Stimulated activated naive CD8-positive, alpha-beta T cell treated with anti-CD3 and anti-CD28 coated beads, Interleukin-15, Interleukin-2, amounts not matched to agents 100 U/mL and 50 U/mL, for 24 hours (primary cell): ENCODE data around the gene ITM2B.
"Not testable (repeated sequence)": the region's sequence is repeated elsewhere in the genome, so short reads cannot be mapped to it uniquely, and the experiment has no call there.

Experiments used
- ATAC-seq: fragments of 150-1000 bp; cut with Tn5 transposase; one replicate; pipeline ENCODE4 v1.10.0; 2021
- DNase-seq: peaks from one replicate; pipeline ENCODE4 v3.0.0; 2021

The ITM2B gene

DNA sequence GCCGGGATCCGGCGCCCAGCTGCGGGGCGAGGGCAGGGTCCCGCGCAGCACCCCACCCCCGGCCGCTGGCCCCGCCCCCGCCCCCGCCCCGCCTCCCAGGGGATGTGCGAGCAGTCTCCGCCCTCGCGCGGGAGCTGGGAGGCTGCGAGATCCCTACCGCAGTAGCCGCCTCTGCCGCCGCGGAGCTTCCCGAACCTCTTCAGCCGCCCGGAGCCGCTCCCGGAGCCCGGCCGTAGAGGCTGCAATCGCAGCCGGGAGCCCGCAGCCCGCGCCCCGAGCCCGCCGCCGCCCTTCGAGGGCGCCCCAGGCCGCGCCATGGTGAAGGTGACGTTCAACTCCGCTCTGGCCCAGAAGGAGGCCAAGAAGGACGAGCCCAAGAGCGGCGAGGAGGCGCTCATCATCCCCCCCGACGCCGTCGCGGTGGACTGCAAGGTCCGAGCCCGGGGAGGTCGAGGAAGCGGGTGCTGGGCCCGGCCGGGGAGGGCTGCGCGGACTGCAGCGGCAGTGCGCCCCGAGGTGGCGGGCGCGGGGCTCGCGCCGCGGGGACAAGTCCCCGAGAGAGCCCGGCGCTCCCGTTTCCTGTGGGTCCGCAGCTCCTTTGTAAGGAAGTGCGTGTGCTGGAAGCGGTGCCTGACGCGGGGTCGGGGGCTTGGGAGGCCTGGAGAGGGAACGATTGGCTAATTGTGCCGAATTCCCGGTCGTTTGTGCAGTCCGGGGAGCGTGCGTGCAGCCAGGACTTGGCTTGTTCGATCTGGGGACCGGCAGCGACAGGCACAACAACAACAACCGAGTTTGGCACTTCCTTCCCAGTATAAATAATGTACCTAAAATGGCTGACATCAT is at the start of gene ITM2B:
TSS of gene ITM2B (plus strand) at position 161 of the 843 bp plus-strand sequence. CDS start at position 316, 155 bp downstream.
- DNase-seq (peak; percentile 73), ATAC-seq (peak; percentile 78)

DNA sequence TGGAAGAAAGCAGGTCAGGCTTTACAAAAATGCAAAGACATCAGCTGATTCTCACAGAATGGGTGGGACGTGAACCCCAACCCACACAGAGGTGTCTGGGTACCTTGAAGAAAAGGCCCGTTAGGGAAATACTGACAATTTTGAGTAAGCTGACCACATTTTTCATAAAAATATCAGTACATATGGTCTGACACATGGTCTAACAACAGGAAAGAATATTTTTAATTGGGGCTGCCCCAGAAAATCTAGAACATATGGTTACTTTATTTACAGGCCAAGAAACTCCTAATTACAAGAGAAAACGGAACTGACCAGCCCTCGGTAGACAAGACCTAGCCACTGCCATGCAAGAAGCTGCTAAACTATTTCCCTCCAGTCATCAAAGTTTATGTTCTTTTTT is 48.7 kb upstream of the ITM2B start:
- peak; percentile 60 for ATAC-seq
- DNase-seq = peak; percentile 17

DNA sequence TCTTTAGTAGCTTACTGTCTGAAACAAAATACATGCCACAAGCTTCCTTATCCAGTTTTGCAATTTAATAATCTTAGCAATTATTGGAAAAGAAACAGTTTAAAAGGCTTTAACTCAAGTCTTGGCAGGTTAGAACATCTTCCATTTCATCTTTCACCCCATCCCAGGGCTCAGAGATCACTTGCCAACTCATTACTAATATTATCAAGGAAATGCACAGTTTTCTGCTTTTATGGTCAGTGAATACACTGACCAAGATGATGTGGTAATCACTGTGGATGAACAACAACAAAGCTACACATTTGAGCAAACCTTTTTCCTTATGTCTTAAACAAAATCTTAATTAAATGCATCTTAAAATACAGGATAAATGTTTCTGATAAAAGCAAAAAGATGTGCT is 48.0 kb upstream of the ITM2B start:
- DNase-seq = no peak
- no peak for ATAC-seq

DNA sequence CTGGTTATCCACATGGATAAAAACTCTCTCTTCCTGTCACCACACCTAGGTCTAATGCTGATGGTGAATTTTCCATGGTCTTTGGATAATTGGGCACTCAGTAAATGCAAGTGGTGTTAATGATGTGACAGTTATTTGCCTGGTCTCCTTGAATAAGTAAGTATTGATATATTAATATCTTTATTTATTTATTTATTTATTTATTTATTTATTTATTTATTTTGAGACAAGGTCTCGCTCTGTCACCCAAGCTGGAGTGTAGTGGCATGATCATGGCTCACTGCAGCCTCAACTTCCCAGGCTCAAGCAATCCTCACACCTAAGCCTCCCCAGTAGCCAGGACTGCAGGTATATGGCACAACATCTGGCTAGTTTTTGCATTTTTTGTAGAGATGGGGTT is 46.3 kb upstream of the ITM2B start:
- no peak for ATAC-seq
- no peak for DNase-seq

DNA sequence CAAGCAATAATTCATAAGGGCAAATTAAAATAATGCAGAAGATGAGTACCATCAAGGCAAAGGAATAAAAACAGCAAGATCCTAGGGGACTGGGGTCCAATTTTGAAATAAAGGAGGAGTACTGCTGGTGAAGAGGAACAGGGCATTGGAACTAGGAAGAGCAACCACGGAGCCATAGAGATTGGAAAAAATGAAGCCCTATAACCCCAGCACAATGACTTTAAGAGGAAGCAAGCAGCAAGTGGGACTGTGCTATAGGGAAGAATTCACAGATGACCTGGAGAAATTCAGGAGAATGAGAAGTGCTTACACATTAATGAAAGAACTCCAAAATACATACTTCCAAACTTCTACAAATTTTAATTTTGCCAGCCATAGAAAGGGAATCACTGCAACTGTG is 44.9 kb upstream of the ITM2B start:
- ATAC-seq = no peak
- DNase-seq = no peak

DNA sequence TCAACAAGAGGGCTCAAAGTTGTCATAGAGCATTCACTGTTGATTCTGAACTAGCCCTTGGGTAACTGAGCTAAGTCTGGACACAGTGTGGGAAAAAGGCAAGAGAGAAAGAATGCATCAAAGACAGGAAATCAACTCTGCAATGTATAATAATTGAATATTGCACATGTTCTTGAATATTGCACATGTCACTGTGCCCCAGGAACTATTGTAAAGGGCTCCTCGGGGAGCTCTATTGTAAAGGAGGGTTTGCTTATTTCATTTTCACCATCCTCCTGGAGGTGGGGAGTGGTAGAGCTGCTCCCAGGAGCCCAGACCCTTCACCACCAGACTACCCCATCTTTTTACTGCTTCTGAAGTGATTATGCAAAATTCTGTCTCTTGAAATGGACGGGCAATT is 44.4 kb upstream of the ITM2B start:
- no peak for DNase-seq
- ATAC-seq = no peak

DNA sequence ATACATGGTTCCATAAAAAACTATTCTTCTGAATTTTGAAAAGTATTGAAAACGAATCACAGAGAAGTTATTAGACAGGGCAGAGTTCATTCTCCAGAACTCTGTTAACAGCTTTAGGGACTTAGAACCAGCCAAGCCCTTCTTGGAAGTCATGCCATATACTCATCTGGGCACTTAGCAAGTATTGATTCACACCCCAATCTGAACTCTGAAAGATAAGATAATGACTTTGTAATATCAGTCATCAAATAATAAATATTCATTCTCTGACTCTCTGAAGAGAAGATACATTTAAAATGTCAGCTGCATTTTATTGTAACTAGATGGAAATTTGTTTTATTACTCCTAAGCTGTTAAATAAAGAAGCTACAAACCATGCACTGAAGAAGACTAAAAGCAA is 43.8 kb upstream of the ITM2B start:
- DNase-seq (no peak), ATAC-seq (no peak)

DNA sequence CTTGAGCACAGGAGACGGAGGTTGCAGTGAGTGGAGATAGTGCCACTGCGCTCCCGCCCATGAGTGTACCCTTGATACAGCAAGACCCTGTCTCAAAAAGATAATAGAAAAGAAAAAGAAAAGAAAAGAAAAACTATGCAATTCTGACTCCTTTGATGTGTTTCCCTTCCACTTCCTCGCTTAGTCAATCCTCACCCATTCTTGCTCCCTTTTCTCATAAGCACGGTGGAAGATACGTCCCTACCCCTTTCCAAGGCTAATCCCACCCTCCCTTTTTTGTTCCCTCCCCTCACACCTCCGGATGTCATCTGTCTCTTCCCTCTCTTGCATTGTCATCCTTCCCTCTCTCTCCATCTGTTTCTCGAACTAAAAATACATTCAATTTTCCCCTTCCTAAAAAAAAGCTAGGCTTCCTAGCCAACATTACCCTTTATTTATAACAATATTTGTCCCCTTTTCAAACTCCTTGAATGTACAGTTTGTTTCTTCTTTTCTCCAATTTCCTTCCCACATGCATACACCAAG is 40.5 kb upstream of the ITM2B start:
- DNase-seq = no peak
- ATAC-seq = no peak

DNA sequence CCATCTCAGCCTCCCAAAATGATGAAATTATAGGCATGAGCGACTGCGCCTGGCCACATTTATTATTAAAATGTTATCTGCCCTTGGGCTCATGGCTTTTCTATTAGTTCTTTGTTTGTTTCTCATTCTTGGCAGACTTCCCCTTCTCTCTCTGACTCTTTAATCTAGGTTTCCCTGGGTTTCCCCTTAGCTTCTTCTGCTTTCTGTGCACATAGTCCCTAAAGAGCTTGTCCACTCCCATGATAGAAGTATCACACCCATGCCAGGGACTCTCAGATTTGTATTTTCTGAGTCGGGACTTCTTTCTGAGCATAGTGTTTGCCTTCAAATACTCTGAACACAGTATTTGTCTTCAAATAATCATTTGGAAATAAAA is 38.6 kb upstream of the ITM2B start:
- DNase-seq (no peak), ATAC-seq (no peak)

DNA sequence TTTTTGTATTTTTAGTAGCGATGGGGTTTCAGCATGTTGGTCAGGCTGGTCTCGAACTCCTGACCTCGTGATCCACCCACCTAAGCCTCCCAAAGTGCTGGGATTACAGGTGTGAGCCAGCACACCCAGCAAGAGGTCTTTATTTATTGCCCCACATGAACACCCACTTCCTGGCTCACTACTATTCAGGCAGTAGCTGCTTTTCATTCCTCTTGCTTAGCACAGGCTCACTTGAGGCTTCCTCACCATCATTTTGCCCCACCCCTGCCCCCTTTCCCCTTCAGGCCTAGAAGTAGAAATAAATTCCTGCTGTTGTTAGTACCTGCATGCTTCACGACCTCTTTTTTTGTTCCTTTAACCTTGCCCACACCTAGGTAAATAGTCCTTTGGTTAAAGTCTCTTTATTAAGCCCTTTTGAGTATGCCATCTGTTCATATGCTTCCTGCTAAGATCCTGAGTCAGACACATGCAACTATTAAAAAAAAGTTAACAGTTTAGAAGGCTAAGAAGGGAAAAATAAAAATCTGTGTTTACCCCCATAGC is 33.5 kb upstream of the ITM2B start:
- no peak for DNase-seq
- ATAC-seq = no peak

DNA sequence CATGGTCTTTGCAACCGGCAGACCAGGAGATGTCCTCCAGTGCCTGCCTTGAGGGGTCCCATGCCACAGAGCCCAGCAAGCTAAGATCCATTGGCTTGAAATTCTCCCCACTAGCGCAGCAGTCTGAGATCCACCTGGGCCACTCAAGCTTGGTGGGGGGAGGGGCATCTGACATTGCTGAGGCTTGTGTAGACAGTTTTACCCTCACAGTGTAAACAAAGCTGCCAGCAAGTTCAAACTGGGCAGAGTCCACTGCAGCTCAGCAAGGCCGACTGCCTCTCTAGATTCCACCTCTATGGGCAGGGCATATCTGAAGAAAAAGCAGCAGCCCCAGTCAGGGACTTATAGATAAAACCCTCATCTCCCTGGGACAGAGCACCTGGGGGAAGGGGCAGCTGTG is 32.0 kb upstream of the ITM2B start:
- ATAC-seq = no peak
- no peak for DNase-seq

DNA sequence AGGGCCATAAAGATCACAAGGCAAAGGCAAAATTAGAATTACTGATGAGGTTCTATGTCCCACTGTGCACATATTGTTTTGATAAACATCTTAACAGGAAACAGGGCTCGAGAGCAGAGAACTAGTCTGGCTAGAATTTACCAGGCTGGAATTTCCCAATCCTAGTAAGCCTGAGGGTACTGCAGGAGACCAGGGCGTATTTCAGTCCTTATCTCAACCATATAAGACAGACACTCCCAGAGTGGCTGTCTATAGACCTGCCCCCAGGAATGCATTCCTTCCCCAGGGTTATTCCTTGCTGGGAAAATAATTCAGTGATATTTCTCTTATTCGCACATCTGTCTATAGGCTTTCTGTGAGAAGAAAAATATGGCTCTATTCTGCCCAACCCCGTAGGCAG is 25.8 kb upstream of the ITM2B start:
- not testable (repeated sequence) for ATAC-seq, DNase-seq

DNA sequence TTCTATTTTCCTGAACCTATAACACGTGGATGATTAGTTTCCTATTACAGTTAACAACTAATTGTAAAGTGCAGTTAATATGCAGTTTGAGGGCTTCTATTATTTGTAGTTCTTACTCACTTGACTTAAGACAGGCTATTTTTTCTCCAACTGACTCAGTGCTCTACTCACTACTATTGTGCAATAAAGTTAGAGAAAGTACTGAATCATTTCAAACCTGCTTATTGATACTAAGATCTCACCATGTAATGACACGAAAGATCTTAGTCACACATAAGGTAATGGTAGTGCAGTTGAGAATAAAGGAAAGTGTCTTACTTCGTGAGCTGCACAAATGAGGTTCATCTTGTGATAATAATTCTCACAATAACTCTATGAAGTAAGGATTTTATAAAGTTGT is 22.8 kb upstream of the ITM2B start:
- peak; percentile 96 for ATAC-seq
- DNase-seq = no peak

DNA sequence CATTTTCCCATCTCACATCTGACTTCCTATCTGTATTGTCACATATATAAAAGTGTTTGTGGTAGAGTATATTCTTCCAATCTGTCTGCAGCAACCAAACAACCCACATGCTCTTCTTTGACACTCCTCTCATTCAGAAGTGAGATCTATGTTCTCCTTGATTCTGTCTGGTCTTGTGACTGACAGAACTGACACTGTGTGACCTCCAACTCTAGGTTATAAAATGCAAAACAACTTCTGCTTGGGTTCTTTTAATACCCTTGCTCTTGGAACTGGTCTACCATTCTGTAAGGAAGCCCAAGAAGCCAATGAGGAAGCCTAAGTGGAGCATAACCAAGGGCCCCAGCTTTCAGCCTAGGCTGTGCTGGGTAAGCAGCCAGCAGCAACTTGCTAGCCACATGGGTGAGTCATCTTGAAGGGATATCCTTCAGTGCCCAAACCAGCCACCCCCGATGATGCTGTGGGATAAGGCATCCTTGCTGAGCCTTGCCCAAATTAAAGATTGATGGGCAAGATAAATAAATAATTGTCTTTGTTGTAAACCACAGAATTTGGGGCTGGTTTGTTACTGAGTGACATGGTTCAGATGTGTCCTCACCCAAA is 18.4 kb upstream of the ITM2B start:
- ATAC-seq = peak; percentile 83

DNA sequence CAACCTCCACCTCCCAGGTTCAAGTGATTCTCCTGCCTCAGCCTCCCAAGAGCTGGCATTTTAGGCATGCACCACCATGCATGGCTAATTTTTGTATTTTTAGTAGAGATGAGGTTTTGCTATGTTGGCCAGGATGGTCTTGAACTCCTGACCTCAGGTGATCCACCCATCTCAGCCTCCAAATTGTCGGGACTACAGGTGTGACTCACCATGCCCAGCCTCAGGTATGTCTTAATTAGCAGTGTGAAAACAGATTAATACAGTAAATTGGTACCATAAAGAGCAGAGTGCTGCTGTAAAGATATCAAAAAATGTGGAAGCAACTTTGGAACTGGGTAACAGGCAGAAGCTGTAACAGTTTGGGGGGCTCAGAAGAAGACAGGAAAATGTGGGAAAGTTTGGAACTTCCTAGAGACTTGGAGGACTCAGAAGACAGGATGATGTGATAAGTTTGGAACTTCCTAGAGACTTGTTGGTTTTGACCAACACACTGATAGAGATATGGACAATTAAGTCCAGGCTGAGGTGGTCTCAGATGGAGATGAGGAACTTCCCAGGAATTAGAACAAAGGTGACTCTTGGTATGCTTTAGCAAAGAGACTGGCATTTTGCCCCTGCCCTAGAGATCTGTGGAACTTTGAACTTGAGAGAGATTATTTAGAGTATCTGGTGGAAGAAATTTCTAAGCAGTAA is 17.3 kb upstream of the ITM2B start:
- ATAC-seq, DNase-seq: not testable (repeated sequence)

More for the DNA sequence above, 18.4 kb upstream of the ITM2B start:
- peak; percentile 56 for DNase-seq

DNA sequence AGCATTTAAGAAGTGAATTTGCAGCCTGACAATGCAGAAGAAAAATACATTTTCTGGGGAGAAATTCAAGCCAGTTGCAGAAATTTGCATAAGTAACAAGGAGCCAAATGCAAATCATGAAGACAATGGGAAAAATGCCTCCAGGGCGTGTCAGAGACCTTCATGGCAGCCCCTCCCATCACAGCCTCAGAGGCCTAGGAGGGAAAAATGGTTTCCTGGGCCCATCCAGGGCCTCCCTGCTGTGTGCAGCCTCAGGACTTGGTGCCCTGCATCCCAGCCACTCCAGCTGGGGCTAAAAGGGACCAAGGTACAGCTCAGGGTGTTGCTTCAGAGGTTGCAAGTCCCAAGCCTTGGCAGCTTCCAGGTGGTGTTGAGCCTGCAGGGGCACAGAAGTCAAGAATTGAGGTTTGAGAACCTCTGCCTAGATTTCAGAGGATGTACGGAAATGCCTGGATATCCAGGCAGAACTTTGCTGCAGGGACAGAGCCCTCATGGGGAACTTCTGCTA is 16.7 kb upstream of the ITM2B start:
- ATAC-seq = no peak
- DNase-seq = no peak

DNA sequence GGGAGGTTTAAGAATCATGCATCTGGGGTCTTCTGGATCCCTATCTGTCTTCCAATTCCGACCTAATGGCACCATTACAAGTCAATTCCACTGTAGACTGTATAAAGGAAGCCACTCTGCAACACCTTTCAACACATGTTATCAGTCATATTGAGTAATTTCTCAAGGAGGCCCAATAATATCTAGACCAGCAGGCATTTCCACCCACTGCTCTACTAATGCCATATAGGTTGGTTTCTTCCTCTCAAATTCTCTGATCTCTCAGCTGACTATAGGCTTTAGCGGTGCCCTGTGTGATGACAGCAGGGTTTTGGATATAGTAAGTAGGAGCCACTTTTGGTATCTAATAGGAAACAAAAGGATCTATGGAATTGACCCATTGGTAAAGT is 12.4 kb upstream of the ITM2B start:
- ATAC-seq = peak; percentile 82
- peak; percentile 30 for DNase-seq

DNA sequence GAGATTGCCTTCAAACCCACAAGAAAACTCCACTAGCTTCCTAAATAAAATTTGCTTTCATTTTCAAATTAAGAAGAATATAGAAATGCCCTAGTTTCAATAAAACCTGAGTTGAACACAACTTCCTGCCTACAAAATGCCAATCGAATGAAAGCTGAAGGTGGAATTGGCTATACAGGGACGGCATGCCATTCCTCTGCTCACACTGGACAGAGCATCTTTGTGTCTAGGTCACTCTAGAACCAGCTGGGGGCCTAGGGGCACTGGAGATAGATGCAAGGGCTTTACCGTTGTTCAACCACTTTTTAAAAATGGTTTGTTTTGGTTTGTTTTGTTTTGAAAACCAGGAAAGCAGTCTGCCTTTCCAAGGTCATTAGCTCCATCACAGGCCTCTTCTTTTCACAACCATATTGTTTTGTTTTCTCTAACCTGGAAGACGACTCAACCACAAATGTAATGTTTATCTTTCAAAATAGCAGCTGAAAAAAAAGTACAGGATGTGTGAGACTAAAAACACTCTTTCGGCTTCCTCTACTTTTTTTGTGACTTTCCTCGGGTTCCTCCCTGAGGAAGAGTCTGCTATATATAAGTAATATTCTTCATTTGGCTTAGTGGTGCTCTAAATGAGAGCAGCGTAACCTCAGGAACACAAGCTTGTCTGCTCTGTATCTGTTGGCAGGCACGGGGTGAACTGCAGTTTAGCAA is 11.9 kb upstream of the ITM2B start:
- ATAC-seq (no peak), DNase-seq (no peak)

DNA sequence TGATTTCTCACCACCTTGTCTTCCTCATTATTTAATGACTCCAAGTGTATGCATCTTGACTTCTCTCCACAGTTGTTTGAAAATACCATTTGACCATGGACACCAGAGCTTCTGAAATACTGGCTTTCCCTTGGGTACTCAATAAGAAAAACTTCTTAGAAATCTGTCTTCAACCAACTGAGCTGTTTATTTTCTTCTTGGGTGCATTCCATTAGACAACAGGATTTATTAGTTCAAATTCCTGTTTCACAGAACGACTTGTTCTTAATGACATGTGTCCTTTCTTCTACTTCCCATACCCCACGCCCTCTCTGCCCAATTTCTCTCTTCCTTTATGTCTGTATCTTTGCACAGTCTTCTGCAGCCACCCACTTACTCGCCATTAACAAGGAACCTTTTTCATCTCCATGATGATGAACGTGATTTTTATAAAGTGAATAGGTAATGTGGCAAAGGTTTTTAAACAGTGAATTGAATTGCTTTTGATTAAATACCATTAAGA is 11.3 kb upstream of the ITM2B start:
- DNase-seq (no peak), ATAC-seq (no peak)

DNA sequence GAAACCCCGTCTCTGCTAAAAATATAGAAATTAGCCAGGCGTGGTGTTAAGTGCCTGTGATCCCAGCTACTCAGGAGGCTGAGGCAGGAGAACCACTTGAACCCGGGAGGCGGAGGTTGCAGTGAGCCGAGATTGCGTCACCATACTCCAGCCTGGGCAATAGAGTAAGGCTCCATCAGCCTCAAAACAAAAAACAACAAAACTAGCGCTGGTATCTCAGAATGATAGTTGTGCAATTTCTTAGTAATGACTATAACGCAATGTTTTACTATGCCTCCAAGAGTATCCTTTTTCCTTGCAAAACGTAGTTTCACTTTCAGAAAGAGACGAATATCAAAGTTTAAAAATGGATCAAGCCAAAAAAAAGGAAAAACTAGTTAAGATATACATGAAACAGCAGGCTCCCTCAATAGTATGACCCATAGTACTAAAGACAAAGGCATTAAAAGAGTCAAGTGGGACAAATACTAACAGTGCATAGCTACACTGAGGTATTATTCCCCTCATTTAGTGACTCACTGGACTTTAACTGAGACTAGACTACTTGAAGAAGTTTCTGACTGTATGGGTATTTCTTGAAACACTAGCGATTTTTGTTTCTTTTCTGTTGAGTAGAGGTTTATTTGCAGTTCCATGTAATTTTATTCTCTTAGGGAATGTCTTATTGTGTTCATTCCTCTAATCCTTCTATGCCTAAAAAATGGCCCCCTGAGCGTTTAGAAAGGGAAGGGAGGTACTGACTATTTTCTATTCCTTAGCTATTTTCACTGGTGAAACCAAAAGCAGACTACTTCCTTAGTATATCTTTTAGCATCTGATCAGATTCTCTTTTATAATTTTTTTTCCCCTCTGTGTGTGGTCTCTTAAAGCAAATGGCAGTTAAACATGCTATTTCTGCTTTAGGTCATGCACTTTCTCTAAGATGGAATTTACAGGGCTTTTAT is 10.4 kb upstream of the ITM2B start:
- ATAC-seq (peak; percentile 65), DNase-seq (no peak)

DNA sequence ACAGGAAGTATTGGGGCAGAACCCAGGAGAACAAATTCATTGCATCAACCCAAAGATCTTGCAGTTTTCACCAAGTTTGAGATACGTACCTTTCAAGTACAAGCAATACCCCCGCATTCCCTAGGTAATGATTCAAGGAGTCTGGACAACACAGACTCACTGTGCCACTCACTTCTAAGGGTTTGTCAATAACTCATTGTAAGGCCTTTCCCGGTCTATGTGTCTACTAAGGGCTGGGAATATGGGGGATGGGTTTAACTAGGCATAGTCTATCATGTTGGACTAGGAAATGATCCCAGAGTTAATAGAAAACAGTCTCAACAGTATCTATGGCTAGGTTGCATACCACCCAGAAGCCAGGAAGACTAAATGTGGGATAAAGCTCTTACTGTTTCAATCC is 8.3 kb upstream of the ITM2B start:
- ATAC-seq (no peak), DNase-seq (no peak)
